GM20431 (cell line): ENCODE results near the gene ARID1B.

ENCODE experiments used
- in situ Hi-C: fragments of 300-500 bp; cut with MseI, MboI; formaldehyde crosslinking; loops from one replicate; pipeline ENCODE4 v1.15.0; 2020; ENCODE audit warnings: low sequenced_read_pairs; ENCODE audit not compliant: unreplicated experiment

ARID1B gene

GRCh38 chr6:156870924-156871539 is 93.9 kb downstream of the ARID1B start:
- in situ Hi-C loops = no loop called here

- in situ Hi-C loops = no loop called here
These were observed 95.7 kb downstream of the ARID1B start for GRCh38 chr6:156872903-156873302.

- in situ Hi-C loops = no loop called here
These were observed 96.6 kb downstream of the ARID1B start for GRCh38 chr6:156873654-156874380.

GRCh38 chr6:156875062-156875461 is 97.9 kb downstream of the ARID1B start:
- in situ Hi-C loops = no loop called here

GRCh38 chr6:156876302-156876701 is 99.1 kb downstream of the ARID1B start:
- in situ Hi-C loops = no loop called here

- in situ Hi-C loops = no loop called here
These were observed 100.1 kb downstream of the ARID1B start for GRCh38 chr6:156877126-156877863.

- in situ Hi-C loops = no loop called here
These were observed 101.5 kb downstream of the ARID1B start for GRCh38 chr6:156878681-156879080.

- in situ Hi-C loops = no loop called here
These were observed 102.0 kb downstream of the ARID1B start for GRCh38 chr6:156879186-156879585.

GRCh38 chr6:156879591-156879990 is 102.4 kb downstream of the ARID1B start:
- in situ Hi-C loops = no loop called here

- in situ Hi-C loops = no loop called here
These were observed 103.7 kb downstream of the ARID1B start for GRCh38 chr6:156880913-156881312.

- in situ Hi-C loops = no loop called here
These were observed 104.8 kb downstream of the ARID1B start for GRCh38 chr6:156881687-156882629.

GRCh38 chr6:156883497-156884252 is 106.5 kb downstream of the ARID1B start:
- in situ Hi-C loops = no loop called here

- in situ Hi-C loops = no loop called here
These were observed 107.1 kb downstream of the ARID1B start for GRCh38 chr6:156884306-156884705.

- in situ Hi-C loops = no loop called here
These were observed 108.4 kb downstream of the ARID1B start for GRCh38 chr6:156885562-156885961.

GRCh38 chr6:156886409-156886808 is 109.2 kb downstream of the ARID1B start:
- in situ Hi-C loops = no loop called here

- in situ Hi-C loops = no loop called here
These were observed 110.6 kb downstream of the ARID1B start for GRCh38 chr6:156887623-156888269.

GRCh38 chr6:156889469-156889868 is 112.3 kb downstream of the ARID1B start:
- in situ Hi-C loops = no loop called here

- in situ Hi-C loops = no loop called here
These were observed 112.8 kb downstream of the ARID1B start for GRCh38 chr6:156889986-156890385.
